K562 treated with DMSO at 1 percent for 48 hours (cell line): ENCODE data around the gene MSI2. TPM values are rescaled to one million over a fixed set of nuclear protein-coding genes. Genes with fewer than 3 reads are reported as not detected.

Experiments used
- total RNA-seq: library from RNA; unstranded; fragments of 300-600 nt; gene quantifications from 2 replicates; pipeline ENCODE4 v1.2.3, GENCODE V29; 2022; ENCODE audit warnings: low replicate concordance; ENCODE audit errors: extremely low read depth

The MSI2 gene
- total RNA-seq: not detected in 2 replicates

DNA sequence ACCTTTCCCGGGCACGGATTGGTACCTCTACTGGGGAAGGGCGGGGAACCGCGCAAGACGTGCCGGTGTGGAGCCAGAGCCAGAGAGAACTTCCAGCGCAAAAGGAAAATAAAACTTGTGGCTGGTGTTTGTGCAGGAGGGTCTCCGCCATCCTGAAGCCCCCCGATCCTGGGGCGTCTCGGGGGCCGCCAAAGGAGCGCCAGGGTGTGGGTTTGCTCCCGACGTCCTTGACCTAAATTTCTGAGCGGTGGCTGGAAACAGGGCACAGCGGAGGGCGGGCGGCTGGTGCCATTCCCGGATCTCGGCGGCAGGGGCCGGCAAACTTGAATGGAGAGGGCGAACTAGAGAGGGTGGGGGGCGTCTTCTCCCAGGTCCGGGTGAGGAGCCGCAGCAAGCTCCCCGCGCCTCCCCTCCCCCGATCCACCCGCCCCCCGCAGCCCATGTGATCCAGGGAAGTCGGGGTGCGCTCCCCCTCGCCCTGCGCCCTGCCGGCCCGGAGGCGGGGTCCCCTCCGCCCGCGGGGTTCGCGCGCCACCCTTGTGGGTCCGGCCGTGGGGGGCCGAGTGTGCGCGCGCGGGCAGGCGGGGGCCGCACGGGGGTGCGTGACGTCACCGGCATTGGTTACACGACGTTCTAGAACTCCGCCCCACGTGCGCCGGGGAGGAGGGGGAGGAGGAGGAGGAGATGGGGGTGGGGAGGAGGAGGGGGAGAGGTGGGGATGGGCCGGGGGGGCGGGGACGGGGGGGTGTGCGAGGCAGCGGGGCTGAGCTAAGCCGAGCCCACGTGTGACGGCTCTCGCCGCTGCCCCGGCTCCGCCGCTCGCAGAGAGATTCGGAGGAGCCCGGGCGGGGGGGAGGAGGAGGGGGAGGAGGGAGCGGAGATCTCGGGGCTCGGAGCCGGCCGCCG is at the start of gene MSI2:
TSS of gene MSI2 (plus strand) at position 748 of the 906 bp plus-strand sequence. CDS start 220 bp downstream, outside the sequence.

Other genes with a start within 250 kb of the MSI2 start
- gene AKAP1, start 171.3 kb upstream of the MSI2 start, total RNA-seq: not detected in 2 replicates